Hepatic stellate cell (primary cell): ENCODE results near the gene RYR2.
"Not testable (repeated sequence)": the region's sequence is repeated elsewhere in the genome, so short reads cannot be mapped to it uniquely, and the experiment has no call there.

ENCODE experiments used
- DNase-seq: peaks from one replicate; pipeline ENCODE4 v3.0.0; 2011; ENCODE audit warnings: low spot score

Gene RYR2

GRCh38 chr1:237261198-237261597 lies 219.2 kb downstream of the RYR2 start:
- no peak for DNase-seq

DNA sequence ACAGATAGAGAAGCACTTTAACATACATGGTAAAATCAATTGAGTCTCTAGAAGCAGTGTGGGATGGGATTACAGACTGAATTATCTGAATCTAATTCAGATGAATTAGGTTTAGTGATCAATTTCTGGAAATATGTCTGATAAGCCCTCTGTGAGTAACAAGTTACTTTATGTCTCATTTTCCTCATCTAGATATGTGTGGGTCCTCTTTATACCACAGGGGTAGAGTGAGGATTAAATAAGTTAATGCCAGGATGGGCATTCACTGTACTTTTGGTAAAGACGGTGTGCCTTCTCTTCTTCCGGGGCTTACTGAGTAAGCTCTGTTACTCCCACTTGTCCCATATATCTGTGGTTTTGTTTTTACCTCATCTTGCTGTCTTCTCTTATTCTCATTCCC lies 225.8 kb downstream of the RYR2 start:
- DNase-seq, result no peak

- no peak for DNase-seq
These were observed 228.0 kb downstream of the RYR2 start for GRCh38 chr1:237269938-237270337.

GRCh38 chr1:237270353-237270752 lies 228.4 kb downstream of the RYR2 start:
- no peak for DNase-seq

DNA sequence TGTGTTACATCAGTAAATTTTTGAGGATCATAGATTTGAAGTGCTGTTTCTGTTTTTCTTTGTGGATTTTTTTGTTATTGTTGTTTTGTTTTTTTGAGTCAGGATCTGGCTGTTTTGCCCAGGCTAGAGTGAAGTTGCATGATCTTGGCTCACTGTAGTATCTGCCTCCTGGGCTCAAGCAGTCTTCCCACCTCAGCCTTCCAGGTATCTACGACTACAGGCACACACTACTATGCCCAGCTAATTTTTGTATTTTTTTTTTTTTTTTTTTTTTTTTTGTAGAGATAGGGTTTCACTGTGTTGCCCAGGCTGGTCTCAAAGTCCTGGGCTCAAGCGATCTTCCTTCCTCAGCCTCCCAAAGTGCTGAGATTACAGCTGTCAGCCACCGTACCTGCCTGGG lies 236.0 kb downstream of the RYR2 start:
- DNase-seq, result not testable (repeated sequence)

DNA sequence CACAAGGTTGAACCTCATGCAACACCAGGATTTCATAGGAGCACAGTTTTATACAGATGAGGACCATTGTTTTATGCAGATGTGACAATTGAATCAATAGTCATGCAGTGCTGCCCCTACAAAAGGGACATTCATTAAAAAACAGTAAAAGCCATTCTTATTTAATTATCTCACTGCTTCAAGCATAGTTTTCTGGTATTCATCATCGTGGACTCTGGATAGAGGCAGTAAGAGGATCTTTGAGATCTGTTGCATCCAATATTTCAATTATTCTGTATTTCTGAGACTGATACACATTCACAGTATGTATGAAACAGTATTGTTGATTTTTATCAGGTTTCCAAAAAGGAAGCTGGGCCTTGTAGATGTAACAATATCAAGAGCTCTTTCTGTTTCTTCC lies 237.6 kb downstream of the RYR2 start:
- no peak for DNase-seq

DNA sequence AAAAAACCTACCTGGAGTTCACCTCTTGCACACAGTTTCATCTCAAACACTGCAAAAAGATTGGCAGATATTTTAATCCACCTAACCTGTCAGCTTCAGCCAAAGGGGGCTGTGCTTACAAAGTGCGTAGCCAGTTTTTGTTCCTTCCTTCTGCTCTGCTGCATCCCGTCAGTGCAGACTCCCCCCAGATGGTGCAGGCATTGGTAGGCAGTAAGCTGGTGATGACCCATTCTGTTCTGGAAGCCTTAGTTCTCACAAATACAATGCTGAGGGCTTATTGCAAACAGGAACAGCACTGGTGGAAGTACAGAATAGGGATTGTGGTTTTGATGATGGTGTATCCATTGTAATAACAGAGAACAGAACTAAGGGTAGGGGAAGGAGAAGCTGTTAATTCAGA lies 239.5 kb downstream of the RYR2 start:
- DNase-seq, result no peak

GRCh38 chr1:237282208-237282783 lies 240.3 kb downstream of the RYR2 start:
- DNase-seq, result no peak

GRCh38 chr1:237287876-237288521 lies 246.0 kb downstream of the RYR2 start:
- no peak for DNase-seq

- no peak for DNase-seq
These were observed 251.8 kb downstream of the RYR2 start for GRCh38 chr1:237293804-237294203.

GRCh38 chr1:237296861-237297260 lies 254.9 kb downstream of the RYR2 start:
- DNase-seq, result no peak

- no peak for DNase-seq
These were observed 258.7 kb downstream of the RYR2 start for GRCh38 chr1:237300642-237301041.

DNA sequence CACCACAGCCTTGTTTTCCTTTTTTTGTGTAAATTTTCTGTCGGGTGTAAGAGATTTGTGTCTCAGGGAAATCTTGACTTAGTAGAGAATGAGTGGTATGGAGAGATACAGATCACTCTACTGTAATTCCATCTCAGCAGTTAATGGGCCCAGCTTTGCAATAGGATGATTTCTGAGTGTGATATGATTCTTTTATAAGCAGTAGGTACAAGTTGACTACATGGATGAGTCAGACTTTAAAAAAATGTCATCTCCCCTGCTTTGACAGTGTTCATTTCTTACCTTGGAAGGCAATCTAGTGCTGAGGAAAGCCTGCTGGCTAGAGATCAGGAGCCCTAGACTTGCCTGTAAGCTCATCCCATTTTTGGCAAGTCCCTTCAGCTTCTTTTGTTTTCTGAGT lies 261.9 kb downstream of the RYR2 start:
- no peak for DNase-seq

DNA sequence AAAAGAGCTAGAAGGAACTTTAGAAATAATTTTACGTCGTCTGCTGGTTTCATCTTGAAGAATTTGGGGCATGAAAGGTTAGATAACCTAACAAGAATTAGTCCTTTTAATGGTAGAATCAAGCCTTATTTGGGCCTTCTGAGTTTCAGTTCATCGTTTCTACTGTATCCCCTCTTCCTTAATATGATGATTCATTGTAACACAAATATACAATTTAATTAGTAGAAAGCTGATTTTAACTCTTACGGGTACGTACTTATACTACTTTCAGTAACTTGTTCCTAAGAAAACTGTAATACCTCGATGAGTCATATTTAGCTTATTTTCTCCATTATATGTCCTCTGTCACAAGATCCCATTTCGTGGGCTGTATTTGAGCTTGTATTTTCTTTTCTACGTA lies 264.7 kb downstream of the RYR2 start:
- DNase-seq, result no peak

DNA sequence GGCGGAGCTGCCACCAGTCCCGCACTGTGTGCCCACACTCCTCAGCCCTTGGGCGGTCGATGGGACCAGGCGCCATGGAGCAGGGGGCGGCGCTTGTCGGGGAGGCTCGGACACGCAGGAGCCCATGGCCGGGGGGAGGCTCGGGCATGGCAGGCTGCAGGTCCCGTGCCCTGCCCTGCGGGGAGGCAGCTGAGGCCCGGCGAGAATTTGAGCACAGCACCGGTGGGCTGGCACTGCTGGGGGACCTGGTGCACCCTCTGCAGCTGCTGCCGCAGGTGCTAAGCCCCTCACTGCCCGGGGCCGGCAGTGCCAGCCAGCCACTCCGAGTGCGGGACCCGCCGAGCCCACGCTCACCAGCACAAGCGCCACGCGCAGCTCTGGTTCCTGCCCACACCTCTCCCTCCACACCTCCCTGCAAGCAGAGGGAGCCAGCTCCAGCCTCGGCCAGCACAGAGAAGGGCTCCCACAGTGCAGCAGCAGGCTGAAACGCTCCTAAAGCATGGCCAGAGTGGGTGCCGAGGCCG lies 267.7 kb downstream of the RYR2 start:
- no peak for DNase-seq

GRCh38 chr1:237316352-237316751 lies 274.4 kb downstream of the RYR2 start:
- DNase-seq, result no peak

DNA sequence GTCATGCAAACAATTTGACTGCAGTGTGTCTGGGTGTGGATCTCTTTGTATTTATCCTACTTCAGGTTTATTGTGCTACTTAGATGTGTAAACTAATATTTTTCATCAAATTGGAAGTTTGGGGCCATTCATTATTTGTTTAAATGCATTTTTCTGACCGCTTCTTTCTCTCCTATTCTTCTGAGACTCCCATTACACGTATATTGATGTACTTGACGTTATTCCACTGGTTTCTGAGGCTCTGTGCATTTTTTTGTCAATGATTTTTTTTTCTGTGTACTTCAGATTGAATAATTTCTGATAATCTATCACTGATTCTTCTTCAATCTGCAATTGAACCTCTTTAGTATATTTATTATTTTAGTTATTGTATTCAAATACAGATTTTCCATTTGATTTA lies 276.8 kb downstream of the RYR2 start:
- no peak for DNase-seq

DNA sequence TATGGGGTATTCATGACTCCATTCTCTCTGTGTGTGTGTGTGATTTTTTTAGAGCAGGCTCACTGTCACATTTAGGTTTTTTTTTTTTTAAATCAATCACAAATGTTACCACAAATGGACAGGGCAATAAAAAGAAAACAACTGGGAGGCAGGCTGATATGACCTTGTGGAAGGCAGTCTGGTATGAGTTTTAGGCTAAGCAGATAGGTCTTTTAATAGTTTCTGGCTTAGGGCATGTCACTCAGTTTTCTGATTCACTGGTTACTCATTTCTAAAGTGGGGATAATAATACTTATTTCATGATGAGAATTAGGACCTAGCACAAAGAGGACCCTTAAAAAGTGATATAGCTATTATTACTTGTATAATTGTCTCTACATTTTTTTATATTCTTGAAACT lies 278.9 kb downstream of the RYR2 start:
- no peak for DNase-seq

DNA sequence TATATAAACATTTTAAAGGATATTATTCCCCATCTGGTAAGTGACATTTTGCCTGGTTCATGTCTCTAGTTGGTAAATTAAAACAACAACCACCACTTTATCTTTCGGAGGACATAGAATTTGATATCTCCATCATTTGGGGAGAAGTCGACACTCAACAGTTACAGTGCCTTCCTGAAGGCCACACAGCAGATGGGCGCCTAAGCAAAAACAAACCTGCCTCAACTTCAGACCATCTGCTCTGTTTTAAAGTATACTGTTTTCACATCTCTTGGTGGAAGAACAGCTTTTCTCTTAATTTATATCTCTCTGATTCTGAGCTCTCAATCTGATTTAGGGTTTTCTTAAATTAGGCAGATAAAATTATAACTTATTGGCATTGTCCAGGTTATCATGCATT lies 282.2 kb downstream of the RYR2 start:
- no peak for DNase-seq

DNA sequence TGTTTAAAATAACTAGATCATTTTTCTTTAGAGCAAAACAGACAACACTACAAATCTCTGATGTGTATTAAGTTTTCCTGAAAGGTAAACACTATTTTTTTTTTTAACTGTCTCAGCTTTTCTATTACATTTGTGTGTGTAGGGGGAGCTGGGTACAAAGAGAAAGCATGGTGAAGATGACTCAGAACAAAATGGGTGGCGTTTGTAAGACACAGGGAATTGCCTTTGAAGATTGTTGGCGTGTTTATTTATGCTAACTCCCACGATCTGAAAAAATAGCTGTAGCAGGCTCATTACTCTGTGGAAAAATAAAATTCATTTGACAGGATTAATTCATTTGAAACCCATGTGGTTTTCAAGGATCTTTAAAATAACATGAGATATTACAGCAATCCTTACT lies 285.1 kb downstream of the RYR2 start:
- no peak for DNase-seq

DNA sequence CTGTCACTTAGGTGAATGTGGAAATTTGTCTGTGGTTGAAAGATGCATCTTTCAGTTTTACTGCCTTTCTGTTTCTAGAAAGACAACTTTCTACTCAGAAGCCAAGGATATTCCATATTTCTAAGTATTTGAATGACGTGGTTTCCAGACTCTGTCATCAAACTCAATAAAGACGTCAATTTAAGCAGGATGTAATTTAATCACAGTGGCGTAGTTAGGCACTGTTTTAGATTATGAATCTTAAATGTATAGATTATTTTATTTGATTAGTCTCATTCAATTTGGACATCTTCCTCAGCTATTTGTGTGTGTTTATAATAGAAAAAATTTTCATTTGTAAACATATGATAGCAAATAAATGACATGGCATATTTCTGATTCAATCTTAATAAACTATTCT lies 298.9 kb downstream of the RYR2 start:
- no peak for DNase-seq

DNA sequence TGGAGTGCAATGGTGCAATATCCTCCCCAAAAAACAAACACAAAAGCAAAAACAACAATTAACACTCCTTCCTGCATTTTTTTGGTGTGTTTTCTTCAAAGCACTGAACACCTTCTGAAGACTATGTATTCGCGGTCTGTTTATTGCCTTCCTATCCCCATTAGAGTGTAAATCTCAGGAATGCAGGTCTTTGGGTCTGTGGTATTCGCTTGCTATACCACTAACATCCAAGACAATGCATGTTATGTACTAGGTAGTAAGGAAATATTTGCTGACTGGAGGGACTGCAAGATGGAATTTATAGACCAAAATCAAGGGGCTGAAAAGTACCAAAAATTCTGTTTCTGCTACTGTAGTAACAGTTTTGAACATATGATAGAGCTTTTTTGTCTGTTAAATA lies 299.4 kb downstream of the RYR2 start:
- DNase-seq, result no peak

DNA sequence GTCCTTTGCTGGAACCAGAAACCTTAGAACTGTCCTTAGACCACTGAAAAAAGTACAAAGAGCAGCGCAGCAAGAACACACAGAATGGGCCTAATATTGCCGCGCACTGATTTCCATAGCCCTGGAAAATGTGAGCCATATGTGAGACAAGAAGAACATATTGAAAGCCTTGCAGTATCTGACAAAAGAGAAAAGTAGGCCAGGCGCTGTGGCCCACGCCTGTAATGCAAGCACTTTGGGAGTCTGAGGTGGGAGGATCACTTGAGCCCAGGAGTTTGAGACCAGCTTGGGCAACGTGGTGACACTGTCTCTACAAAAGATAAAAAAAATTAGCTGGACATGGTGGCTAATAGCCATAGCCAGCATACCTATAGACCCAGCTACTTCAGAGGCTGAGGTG lies 300.7 kb downstream of the RYR2 start:
- no peak for DNase-seq

DNA sequence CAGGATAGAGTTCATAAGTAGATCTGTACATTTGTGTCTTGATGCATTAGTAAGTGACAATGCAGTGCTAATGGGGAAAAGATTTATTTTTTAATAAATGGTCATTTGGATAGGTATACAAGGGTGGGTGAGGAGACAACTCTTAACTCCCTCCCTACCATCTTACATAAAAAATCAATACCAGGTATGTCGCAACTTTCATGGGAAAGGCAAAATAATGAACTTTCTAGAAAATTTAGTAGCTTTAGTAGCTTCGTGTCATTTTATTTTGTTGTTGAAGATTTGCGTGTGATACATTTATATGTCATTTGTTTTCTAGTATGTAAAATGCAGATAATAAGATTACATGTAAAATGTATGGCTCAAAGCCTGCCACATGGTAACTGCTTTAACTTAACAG lies 310.8 kb downstream of the RYR2 start:
- no peak for DNase-seq
